ENCODE data around the gene HNRNPLL. TPM values are rescaled to one million over a fixed set of nuclear protein-coding genes. Genes with fewer than 3 reads are reported as not detected.

The HNRNPLL gene
- total and polyA plus RNA-seq, 2 of the 8 experiments (the other 6 are each of a cell fraction or from before 2014, with no cell fraction given): 18.6 to 69.3 TPM

- TF ChIP-seq HDAC2 (IDR thresholded peaks at IDR 0.05; ENCODE audit: borderline replicate concordance in 1 of 2, low read depth in 2 of 2, low read length in 2 of 2) (no peak), SRF (IDR thresholded peaks at IDR 0.05; ENCODE audit: low read depth, low read length) (no peak)
Measured at GRCh38 chr2:38534746-38535403, 67.9 kb downstream of the HNRNPLL start (continued).

Measured in H1 (cell line).